SK-N-MC (cell line): ENCODE measurements around the gene STON1.
"Not testable (repeated sequence)": the region's sequence is repeated elsewhere in the genome, so short reads cannot be mapped to it uniquely, and the experiment has no call there.

Experiments
- EZH2 ChIP-seq: fragments of 200-600 bp; sonication (generic); IDR thresholded peaks from one replicate; pipeline ENCODE4 v1.6.1; 2017; ENCODE audit warnings: antibody characterized with exemption
- FOXP2 ChIP-seq: optimal IDR thresholded peaks from 2 replicates; pipeline ENCODE3; 2011; ENCODE audit warnings: mild to moderate bottlenecking, moderate library complexity; ENCODE audit not compliant: insufficient read depth; ENCODE audit errors: extremely low read length, control extremely low read depth
- POLR2AphosphoS5 ChIP-seq: IDR thresholded peaks from 2 replicates; pipeline ENCODE4 v1.6.1; 2012; ENCODE audit warnings: mild to moderate bottlenecking, low read depth, low read length, borderline replicate concordance

DNA sequence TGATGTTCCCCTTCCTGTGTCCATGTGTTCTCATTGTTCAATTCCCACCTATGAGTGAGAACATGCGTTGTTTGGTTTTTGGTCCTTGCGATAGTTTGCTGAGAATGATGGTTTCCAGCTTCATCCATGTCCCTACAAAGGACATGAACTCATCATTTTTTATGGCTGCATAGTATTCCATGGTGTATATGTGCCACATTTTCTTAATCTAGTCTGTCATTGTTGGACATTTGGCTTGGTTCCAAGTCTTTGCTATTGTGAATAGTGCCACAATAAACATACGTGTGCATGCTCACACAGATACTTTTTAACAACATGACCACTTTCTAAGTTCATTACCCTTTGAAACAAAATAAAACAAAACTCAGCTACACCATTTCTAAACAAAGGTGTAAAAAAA, 5.2 kb upstream of the STON1 start:
- not testable (repeated sequence) for TF ChIP-seq POLR2AphosphoS5, EZH2, FOXP2
